RWPE1 (cell line): ENCODE measurements around the gene BUB1B.
"Not testable (repeated sequence)": the region's sequence is repeated elsewhere in the genome, so short reads cannot be mapped to it uniquely, and the experiment has no call there.

Source experiments
- CTCF ChIA-PET: fragments of 350-600 bp; sonication (Branson Sonifier 250); formaldehyde crosslinking; extraction: SDS; loops from one replicate; lab custom pipeline; 2021; lab: Yijun Ruan, JAX
- POLR2A ChIA-PET: fragments of 400-600 bp; formaldehyde crosslinking; extraction: SDS; loops from one replicate; lab custom pipeline; 2020; ENCODE audit warnings: antibody characterized with exemption; ENCODE audit not compliant: low non-redundant PET; lab: Yijun Ruan, JAX
- DNase-seq: peaks from one replicate; pipeline ENCODE4 v3.0.0; 2012; ENCODE audit warnings: low spot score
- H3K27ac ChIP-seq: fragments of 450-650 bp; 2 replicates; pipeline ENCODE4 v1.5.1; 2017
- CTCF ChIP-seq: fragments of 450-650 bp; conservative IDR thresholded peaks from 2 replicates; pipeline ENCODE4 v1.5.1; 2017; ENCODE audit warnings: low read depth, mild to moderate bottlenecking

The BUB1B gene

DNA sequence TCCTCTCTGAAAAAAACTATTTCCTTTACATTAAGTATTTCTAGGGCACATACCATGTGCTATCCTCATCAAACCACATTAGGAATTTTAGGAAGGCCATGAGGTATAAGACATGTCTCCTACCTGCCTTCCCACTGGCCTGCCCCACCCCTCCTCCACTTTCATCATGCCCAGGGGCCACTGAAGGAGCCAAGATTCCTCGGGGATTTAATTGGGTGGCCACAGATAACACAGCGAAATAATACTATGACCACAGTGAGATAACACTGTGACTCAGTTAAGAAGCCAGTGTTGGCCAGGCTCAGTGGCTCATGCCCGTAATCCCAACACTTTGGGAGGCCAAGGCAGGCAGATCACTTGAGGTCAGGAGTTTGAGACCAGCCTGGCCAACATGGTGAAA lies 42.4 kb upstream of the BUB1B start:
- no peak for DNase-seq
- ChIA-PET POLR2A (no interaction called here), CTCF (interaction anchor here (0.8 kb wide), 1 partner anchor 14 kb away, joined by 3 read pairs; no protein-coding TSS in a partner anchor)
- H3K27ac ChIP-seq, result no peak overlapping the region
- no peak for TF ChIP-seq CTCF

DNA sequence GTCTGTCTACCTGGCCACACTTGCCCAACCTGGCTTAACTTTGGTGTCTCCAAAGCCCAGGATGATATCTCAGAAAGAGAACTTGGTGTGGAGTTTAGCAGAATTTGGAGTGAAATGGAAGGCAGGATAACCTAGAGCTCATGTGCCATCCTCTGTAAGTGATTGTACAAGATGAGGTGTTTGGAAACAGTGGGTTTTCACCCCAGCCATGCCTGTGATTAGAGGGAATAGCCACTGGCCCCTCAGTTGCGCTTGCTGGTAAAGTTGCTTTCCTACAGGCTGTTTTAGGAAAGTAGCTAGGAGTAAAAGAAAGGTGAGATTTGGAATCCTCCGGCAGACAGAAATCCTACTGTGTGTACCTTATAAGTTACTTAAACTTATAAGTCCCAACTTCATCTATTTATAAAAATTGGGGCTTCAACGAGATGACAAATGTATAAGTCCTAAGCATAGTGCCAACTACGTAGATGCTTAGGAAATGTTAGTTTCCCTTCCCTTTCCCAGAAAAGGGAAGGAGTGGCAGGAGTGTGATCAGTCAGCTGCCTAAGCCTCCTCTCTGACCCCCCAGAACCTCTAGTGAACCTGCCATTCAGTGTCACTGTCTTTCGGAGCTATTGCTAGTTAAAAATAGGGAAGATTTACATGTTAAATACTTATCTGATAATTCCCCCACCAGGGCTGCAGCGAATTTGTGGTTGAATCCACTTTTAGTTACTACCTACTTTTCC lies 38.8 kb upstream of the BUB1B start:
- CTCF ChIA-PET, result no interaction called here

GRCh38 chr15:40122989-40123388 lies 37.9 kb upstream of the BUB1B start:
- CTCF ChIA-PET, result interaction anchor here (0.6 kb wide), 1 partner anchor 18 kb away, joined by 5 read pairs; no protein-coding TSS in a partner anchor
- H3K27ac ChIP-seq, POLR2A ChIA-PET, DNase-seq: not testable (repeated sequence)

More for the DNA sequence above, 38.8 kb upstream of the BUB1B start:
- TF ChIP-seq CTCF, result no peak
- no peak for DNase-seq
- H3K27ac ChIP-seq, result no peak overlapping the region
- POLR2A ChIA-PET, result no interaction called here

GRCh38 chr15:40123863-40124262 lies 37.0 kb upstream of the BUB1B start:
- DNase-seq, H3K27ac ChIP-seq, POLR2A ChIA-PET: not testable (repeated sequence)
- CTCF ChIA-PET, result interaction anchor here (0.6 kb wide), 1 partner anchor 19 kb away, joined by 6 read pairs; no protein-coding TSS in a partner anchor

DNA sequence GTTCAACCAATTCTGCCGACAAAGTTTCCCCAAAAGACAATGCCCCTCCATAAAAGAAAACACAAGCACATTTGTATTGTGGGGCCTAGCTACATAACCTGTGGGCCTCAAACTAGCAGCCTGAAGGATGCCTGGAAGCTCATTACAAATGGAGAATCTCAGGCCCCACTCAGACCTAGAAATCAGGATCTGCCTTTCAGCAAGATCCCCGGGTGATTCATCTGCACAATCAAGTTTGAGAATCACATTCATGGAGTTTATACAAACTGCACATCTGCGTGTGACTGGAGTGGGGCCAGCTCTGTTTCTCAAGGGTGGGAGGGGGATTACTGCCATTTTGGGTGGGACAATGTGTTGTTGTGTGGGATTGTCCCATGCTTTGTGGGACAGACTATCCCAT lies 36.5 kb upstream of the BUB1B start:
- DNase-seq, POLR2A ChIA-PET, H3K27ac ChIP-seq: not testable (repeated sequence)
- CTCF ChIA-PET, result interaction anchor here (0.6 kb wide), 1 partner anchor 19 kb away, joined by 6 read pairs; no protein-coding TSS in a partner anchor

DNA sequence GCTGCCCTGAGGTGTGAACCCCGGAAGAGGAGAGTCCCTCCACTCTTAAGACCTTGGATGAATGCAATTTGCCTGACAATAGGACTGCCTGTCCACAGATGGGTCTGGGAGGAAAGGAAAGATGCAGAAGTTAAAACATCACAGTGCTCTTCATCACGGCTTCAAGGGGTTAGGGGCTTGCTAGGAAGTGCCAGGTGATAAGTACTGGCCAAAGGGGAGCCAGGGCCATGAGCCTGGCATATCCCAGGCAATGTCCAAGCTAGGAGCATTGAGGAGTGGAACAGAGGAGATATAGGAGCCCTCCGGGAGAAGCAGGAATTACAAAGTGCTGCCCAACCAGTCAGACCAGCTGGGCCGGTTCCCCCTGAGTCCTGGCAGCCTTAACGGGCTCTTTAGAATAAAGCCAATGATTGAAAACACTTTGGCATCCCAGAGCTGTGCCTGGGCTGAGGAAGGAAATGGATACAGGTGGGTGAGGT lies 36.0 kb upstream of the BUB1B start:
- H3K27ac ChIP-seq, DNase-seq, POLR2A ChIA-PET, CTCF ChIA-PET: not testable (repeated sequence)

GRCh38 chr15:40125950-40126349 lies 34.9 kb upstream of the BUB1B start:
- H3K27ac ChIP-seq, result no peak overlapping the region
- DNase-seq, result no peak
- CTCF ChIA-PET, result no interaction called here
- POLR2A ChIA-PET, result no interaction called here
- TF ChIP-seq CTCF, result no peak

GRCh38 chr15:40128766-40129660 lies 31.9 kb upstream of the BUB1B start:
- POLR2A ChIA-PET, result no interaction called here
- CTCF ChIA-PET, result interaction anchor here (0.7 kb wide), 1 partner anchor 11 kb away, joined by 3 read pairs; no protein-coding TSS in a partner anchor
- no peak for TF ChIP-seq CTCF

More at GRCh38 chr15:40128766-40129660, 31.9 kb upstream of the BUB1B start:
- no peak for DNase-seq
- no peak overlapping the region for H3K27ac ChIP-seq
